WERI-Rb-1 (cell line): ENCODE measurements around the gene ZCCHC4.

ENCODE experiments used
- DNase-seq: peaks from one replicate; pipeline ENCODE4 v3.0.0-alpha.2; 2020
- H3K27ac ChIP-seq: fragments of 250-450 bp; sonication (Bioruptor Pico); 2 replicates; pipeline ENCODE4 v1.5.1; 2020; ENCODE audit warnings: mild to moderate bottlenecking, moderate library complexity
- H3K27me3 ChIP-seq: fragments of 250-450 bp; sonication (Bioruptor Pico); 2 replicates; pipeline ENCODE4 v1.5.1; 2021; ENCODE audit warnings: mild to moderate bottlenecking, low read depth, moderate library complexity; ENCODE audit not compliant: insufficient read depth, severe bottlenecking
- H3K36me3 ChIP-seq: fragments of 250-450 bp; sonication (Bioruptor Pico); 2 replicates; pipeline ENCODE4 v1.5.1; 2020; ENCODE audit warnings: mild to moderate bottlenecking, moderate library complexity
- H3K4me3 ChIP-seq: 2 replicates; pipeline ENCODE4 v1.5.1; 2011; ENCODE audit warnings: low read depth, mild to moderate bottlenecking, control low read depth, low read length
- H3K9me3 ChIP-seq: fragments of 250-450 bp; sonication (Bioruptor Pico); 2 replicates; pipeline ENCODE4 v1.5.1; 2021; ENCODE audit warnings: mild to moderate bottlenecking, moderate library complexity; ENCODE audit not compliant: severe bottlenecking
- TF ChIP-seq, protein P1 (sequence below): IDR thresholded peaks from 2 replicates; pipeline ENCODE4 v1.5.1; 2011; ENCODE audit warnings: low read depth, mild to moderate bottlenecking, control low read depth, inconsistent platforms, low read length

The ZCCHC4 gene

DNA sequence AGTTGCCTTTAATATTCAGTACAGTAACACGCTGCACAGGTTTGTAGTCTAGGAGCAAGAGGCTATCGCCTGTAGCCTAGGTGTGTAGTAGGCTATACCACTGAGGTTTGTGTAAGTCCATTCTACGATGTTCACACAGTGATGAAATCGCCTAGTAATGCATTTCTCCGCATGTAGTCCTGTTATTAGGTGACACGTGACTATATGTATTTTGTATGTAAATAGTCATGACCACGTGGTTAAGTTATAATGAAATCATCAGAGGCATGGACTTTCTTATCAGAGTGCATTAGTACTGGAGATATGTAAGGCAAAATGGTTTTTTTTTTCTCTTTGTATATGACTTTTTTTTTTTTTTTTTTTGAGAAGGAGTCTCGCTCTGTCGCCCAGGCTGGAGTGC, 9.9 kb upstream of the ZCCHC4 start:
- H3K9me3 ChIP-seq = no peaks in the 10 kb centered on the region
- no peaks in the 10 kb centered on the region for H3K36me3 ChIP-seq
- no peak overlapping the region for H3K27ac ChIP-seq
- no peaks in the 10 kb centered on the region for H3K27me3 ChIP-seq
- TF ChIP-seq, protein P1, sequence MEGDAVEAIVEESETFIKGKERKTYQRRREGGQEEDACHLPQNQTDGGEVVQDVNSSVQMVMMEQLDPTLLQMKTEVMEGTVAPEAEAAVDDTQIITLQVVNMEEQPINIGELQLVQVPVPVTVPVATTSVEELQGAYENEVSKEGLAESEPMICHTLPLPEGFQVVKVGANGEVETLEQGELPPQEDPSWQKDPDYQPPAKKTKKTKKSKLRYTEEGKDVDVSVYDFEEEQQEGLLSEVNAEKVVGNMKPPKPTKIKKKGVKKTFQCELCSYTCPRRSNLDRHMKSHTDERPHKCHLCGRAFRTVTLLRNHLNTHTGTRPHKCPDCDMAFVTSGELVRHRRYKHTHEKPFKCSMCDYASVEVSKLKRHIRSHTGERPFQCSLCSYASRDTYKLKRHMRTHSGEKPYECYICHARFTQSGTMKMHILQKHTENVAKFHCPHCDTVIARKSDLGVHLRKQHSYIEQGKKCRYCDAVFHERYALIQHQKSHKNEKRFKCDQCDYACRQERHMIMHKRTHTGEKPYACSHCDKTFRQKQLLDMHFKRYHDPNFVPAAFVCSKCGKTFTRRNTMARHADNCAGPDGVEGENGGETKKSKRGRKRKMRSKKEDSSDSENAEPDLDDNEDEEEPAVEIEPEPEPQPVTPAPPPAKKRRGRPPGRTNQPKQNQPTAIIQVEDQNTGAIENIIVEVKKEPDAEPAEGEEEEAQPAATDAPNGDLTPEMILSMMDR = no peak
- no peak for DNase-seq
- H3K4me3 ChIP-seq = no peak overlapping the region

- Histone ChIP-seq H3K27me3 (no peaks in the 10 kb centered on the region), H3K9me3 (no peaks in the 10 kb centered on the region), H3K27ac (no peak overlapping the region), H3K4me3 (no peak overlapping the region), H3K36me3 (no peaks in the 10 kb centered on the region)
- no peak for DNase-seq
- TF ChIP-seq, protein P1 = no peak
Measured at GRCh38 chr4:25303578-25303977, 9.0 kb upstream of the ZCCHC4 start.

- no peaks in the 10 kb centered on the region for H3K9me3 ChIP-seq
- no peak overlapping the region for H3K27ac ChIP-seq
- H3K27me3 ChIP-seq = no peaks in the 10 kb centered on the region
- no peaks in the 10 kb centered on the region for H3K36me3 ChIP-seq
- TF ChIP-seq, protein P1 = no peak
- no peak overlapping the region for H3K4me3 ChIP-seq
- no peak for DNase-seq
Measured at GRCh38 chr4:25306518-25307057, 6.0 kb upstream of the ZCCHC4 start.

DNA sequence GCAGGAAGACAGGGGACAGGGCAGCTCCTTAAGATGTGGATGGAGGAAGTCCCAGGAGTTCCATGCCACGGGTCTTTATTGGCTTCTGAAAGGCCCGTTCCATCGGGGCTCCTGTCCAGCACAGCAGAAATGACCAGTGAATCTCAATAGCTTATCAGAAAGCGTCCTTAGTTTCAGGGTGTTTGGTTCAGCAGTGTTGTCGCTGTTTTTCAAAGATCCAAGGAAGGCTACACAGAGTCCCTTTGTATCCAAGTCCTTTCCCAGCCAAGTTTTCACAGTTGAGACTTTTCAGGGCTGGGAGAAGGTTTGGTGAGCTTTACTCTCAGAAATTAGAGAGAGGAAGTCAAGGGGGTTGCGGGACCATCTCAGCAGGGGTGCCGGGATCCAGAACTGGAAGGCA, 5.0 kb upstream of the ZCCHC4 start:
- TF ChIP-seq, protein P1 = no peak
- Histone ChIP-seq H3K36me3 (no peaks in the 10 kb centered on the region), H3K9me3 (no peaks in the 10 kb centered on the region), H3K27ac (no peak overlapping the region), H3K4me3 (no peak overlapping the region), H3K27me3 (no peaks in the 10 kb centered on the region)
- DNase-seq = no peak

DNA sequence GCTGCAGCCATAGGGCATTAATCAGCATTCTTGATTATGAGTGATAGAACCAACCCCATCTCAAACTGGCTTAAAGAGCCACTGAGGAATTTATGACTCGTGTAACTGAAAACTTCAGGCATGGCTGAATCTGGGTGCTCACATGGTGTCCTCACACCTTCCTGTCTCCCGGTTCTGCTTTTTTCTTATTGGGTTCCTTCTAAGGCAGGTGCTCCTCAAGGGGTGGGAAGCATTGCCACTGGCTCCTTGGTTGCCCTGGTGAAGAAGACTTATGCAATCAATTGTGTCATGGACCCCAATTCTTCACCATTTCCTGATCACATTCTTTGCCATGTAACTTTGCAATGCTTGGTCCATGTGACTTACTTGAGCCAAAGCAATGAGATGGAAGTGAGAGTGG, 4.3 kb upstream of the ZCCHC4 start:
- H3K27ac ChIP-seq = no peak overlapping the region
- TF ChIP-seq, protein P1 = no peak
- H3K9me3 ChIP-seq = no peaks in the 10 kb centered on the region
- no peaks in the 10 kb centered on the region; the same call in 1 of the 2 replicates for H3K36me3 ChIP-seq
- no peak overlapping the region for H3K4me3 ChIP-seq
- no peak for DNase-seq
- no peaks in the 10 kb centered on the region for H3K27me3 ChIP-seq

GRCh38 chr4:25308761-25309160, 3.8 kb upstream of the ZCCHC4 start:
- TF ChIP-seq, protein P1 = no peak
- no peaks in the 10 kb centered on the region for H3K27me3 ChIP-seq
- H3K36me3 ChIP-seq = no peaks in the 10 kb centered on the region; the same call in 1 of the 2 replicates
- no peak overlapping the region for H3K4me3 ChIP-seq
- H3K27ac ChIP-seq = no peak overlapping the region
- no peak for DNase-seq
- H3K9me3 ChIP-seq = no peaks in the 10 kb centered on the region
